Stimulated activated CD4-positive, alpha-beta T cell treated with anti-CD3 and anti-CD28 coated beads, Interleukin-4, amount 100 ng/mL, for 1 hour (primary cell): Measurements from ENCODE around the gene PLCB1.
"Not testable (repeated sequence)": the region's sequence is repeated elsewhere in the genome, so short reads cannot be mapped to it uniquely, and the experiment has no call there.

Source experiments
- DNase-seq: peaks from one replicate; pipeline ENCODE4 v3.0.0-alpha.2; 2020

The PLCB1 gene

GRCh38 chr20:8131598-8132483, at the start of gene PLCB1:
TSS of gene PLCB1 (plus strand) at chr20:8132266. CDS start at chr20:8132652, 386 bp downstream.
- DNase-seq = peak; percentile 68

- DNase-seq = no peak
These were observed 49.1 kb upstream of the PLCB1 start for GRCh38 chr20:8082989-8083388.

DNA sequence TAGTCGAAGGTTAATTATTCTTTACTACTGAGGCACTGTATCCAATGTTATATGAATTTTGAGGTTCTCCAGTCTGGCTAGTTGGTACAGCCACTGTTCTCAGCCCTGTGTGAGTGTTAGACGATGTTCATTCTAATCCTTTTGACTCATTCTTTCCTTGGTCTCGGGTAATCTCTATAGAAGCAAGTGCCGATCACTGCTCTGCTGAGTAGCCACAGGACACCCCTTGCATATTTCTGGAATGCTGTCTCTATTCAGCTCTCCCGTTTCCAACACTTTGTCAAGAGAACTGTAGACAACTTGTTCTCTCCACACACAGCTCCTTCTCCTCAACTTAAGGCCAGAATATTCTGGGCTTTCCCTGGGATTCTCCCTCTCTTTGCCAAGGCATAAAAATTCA, 42.4 kb upstream of the PLCB1 start:
- DNase-seq = no peak

DNA sequence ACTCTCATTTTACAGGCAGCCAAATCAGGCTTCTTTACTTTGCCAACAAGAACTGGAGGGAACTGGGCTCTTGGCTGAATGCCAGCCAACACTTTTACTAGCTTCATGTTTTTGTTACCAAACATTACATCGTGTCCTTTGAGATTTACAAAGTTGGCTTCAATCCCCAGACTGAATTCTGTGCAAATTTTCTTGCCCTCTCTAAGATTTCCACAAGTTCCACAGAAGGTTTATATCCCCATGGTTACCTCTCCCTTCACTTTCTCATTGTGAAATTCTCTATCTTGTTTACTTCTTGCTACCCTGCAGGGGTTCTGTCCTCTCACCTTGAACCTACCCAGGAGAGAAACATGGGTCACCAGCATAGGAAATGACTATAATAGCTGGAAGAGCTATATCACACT, 37.6 kb upstream of the PLCB1 start:
- no peak for DNase-seq

DNA sequence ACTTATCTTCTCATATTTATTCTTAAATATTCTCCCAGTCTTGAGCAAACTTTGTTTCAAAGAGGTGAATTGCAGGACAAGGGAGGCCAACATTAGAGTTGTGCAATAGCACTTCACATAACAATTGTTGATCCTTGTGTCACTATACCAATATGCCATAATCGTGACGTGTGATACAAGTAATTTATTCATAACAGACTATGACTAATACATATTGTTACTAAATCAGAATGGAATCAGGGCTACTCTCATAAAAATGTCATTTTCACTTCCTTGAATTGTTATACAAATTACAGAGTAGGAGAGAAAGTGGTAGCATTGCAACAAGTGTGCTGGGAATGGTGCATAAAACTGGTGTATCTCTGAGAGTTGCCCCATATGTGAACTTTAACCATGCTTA, 37.2 kb upstream of the PLCB1 start:
- DNase-seq = no peak

- no peak for DNase-seq
These were observed 36.2 kb upstream of the PLCB1 start for GRCh38 chr20:8095648-8096572.

- DNase-seq = no peak
These were observed 34.8 kb upstream of the PLCB1 start for GRCh38 chr20:8097307-8097706.

DNA sequence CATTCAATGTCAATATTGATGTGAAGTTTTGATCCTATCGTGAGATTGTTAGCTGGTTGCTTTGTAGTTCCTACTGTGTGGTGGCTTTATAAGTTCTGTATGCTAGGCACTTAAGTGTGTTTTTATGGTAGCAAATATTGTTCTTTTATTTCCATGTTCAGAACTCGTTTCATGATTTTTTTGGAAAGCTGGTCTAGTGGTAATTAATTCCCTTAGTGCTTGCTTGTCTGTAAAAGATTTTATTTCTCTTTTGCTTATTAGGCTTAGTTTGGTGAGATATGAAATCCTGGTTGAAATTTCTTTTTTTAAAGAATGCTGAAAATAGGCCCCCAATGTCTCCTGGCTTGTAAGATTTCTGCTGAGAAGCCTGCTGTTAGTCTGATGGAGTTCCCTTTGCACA, 27.8 kb upstream of the PLCB1 start:
- DNase-seq = no peak

GRCh38 chr20:8114612-8115011, 17.5 kb upstream of the PLCB1 start:
- DNase-seq = not testable (repeated sequence)

- DNase-seq = no peak
These were observed 16.6 kb upstream of the PLCB1 start for GRCh38 chr20:8115436-8115835.

- no peak for DNase-seq
These were observed 15.8 kb upstream of the PLCB1 start for GRCh38 chr20:8116067-8116811.

DNA sequence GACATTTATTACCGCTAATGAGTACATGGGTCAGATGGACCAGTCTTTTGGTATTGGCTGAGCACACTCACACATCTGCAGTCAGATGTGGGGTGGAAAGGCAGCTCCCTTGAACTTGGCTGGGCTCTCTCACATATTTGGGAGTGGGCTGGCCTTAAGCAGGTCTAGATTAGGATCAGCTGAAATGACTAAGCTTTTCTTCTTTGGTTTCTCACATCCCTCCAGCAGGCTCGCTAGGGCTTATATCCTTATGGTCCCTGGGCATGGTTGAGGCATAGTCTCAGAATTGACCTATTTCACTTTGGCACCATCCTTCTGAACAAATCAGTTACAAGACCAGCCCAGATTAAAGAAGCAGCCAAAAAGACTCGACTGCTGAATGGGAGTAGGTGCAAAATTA, 14.4 kb upstream of the PLCB1 start:
- no peak for DNase-seq

DNA sequence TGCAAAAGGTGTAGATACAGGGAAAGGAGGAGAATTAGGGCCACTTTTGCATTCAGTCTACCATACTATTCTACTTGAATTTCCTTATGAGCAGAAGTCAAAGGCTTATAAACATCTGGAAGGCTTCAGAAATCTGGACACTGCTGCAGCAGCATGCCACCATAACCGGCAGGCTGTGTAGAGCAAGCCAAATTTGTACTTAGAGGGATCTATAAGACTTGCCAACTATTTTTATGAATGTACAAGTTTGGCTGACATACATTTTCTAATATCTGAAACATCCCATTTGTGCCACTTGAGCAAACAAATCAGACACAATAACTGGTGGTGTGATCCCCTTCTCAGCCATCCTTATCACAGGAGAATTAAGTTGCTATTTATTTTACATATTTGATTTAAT, 14.0 kb upstream of the PLCB1 start:
- DNase-seq = no peak

DNA sequence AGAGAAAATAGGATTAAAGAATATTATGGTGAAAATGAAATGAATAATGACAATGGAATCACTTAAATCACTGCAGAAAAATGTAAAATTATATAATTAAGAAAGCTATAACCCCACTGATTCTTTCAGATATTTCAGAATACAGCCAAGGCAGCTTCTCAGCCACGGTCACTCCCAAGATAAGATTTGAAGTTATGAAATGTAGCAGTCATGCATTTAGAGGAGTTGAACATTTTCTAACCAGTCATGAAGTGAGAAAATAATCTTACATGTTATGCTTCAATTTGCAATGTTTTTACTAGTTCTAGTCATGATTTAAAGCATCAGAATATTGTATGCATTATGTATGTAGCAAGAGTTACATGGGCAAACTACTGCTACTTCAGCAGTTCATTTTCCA, 13.3 kb upstream of the PLCB1 start:
- no peak for DNase-seq

DNA sequence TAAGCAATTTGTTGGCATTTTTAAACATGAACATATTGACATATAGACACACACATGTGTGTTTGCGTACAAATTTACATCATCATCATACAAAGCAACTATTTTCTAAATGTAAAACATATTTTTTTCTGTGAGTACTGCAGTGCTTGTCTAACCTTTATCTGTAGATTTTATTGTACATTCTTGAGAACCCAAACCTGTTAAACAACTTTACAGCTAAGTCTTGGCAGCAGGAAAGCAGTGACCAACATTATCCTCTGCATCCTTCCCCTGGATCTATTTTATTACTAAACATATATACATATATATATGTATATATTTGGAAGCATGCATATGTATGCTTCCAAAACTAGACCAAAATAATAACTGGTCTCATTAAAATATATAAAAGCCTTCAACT, 10.4 kb upstream of the PLCB1 start:
- DNase-seq = no peak

GRCh38 chr20:8124639-8125038, 7.4 kb upstream of the PLCB1 start:
- no peak for DNase-seq

DNA sequence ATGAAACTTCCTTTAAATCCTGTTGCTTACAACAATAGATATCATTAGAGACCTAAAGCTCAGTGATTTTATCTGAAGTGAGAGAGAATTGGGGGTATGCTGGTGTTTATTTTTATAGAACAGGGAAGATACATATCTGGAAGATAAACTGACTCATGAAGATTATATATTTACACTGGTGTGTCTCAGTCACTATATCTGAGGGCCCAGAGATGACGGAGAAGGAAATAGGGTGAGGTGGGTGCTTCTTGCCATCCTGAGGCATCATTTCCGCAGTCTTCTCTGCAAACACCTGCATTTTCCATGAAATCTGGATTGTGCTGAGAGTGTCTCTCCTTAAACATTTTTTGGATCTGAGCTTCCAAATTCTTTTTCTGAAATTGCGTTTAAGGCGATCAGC, 5.9 kb upstream of the PLCB1 start:
- no peak for DNase-seq

DNA sequence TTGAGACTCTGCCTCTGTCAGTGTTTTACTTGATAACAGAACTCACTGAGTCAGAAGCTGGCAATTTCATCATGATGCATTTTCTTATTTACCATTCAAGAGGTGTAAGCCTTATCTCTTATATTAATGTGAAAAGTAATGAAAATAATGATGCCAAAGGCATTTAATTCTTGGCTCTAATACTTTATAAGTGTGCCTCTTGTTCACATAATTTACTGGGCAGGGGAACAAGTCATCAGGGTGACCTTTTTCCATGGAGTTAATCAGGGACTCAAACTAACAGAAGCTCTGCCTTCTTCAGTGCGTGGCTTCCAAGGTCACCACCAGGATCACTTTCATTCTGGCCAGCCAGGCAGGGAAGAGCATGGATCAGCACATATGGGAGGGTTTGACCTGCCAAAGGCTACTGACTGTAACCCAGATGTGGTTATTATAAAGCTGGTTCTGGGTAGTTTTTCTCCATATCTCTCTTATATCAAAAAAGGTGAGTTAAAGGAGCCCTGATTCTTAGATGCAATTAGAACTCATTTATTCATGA, 5.2 kb upstream of the PLCB1 start:
- no peak for DNase-seq

- DNase-seq = no peak
These were observed 4.4 kb upstream of the PLCB1 start for GRCh38 chr20:8127553-8128255.

- DNase-seq = no peak
These were observed 3.6 kb upstream of the PLCB1 start for GRCh38 chr20:8128291-8129060.

DNA sequence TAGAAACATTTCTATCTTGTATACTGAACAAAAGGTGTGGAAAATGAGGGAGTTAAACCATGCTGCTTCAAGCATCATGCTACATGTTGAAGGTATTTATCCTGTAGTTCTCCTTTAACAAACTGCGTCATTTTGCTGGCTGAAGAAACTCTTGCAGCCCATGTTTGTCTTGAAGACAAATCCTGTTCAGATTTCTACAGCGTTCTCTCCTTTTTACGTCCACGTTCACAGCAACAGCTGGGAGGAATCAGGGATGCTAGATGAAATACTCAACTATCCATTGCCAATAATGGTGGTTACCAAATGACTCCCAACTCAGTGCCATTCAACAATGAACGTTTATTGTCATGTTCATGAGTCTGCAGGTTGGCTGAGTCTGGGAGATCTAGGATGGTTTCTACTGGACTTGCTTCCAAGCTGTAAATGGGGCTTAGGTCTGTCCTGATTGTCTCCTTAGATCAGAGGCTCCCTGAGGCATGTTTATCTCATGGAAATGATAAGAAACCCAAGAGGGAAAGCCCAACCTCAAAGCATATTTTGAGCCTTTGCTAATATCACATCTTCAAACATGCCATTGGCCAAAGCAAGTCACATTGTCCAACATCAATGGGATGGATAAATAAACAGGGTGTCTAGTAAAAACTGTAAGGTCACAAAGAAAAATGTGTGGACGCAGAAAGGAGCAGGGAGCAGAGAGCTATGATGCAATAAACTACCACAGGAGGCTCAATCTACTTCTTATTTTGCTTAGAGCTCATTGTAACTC, 2.7 kb upstream of the PLCB1 start:
- DNase-seq = no peak
